Upper lobe of right lung (tissue), 1 donor: ENCODE data around the gene POFUT1. TPM values are rescaled to one million over a fixed set of nuclear protein-coding genes. Genes with fewer than 3 reads are reported as not detected.
A peak's percentile ranks its signal among the peaks of the same experiment; 100 is the strongest.
"Not testable (repeated sequence)": the region's sequence is repeated elsewhere in the genome, so short reads cannot be mapped to it uniquely, and the experiment has no call there.

Source experiments
- ATAC-seq: fragments of 200-7000 bp; cut with Tn5 transposase; one replicate; pipeline ENCODE4 v1.9.1; 2020; ENCODE audit warnings: mild to moderate bottlenecking, moderate library complexity
- DNase-seq: peaks from one replicate; pipeline ENCODE4 v3.0.0-alpha.2; 2020
- H3K27ac ChIP-seq: fragments of 200-600 bp; one replicate; pipeline ENCODE4 v1.8.0; 2022
- H3K27me3 ChIP-seq: fragments of 200-600 bp; one replicate; pipeline ENCODE4 v1.8.0; 2022; ENCODE audit warnings: mild to moderate bottlenecking
- H3K36me3 ChIP-seq: fragments of 200-600 bp; one replicate; pipeline ENCODE4 v1.8.0; 2022
- H3K4me1 ChIP-seq: fragments of 200-600 bp; one replicate; pipeline ENCODE4 v1.8.0; 2022
- H3K4me3 ChIP-seq: fragments of 200-600 bp; one replicate; pipeline ENCODE4 v1.8.0; 2022; ENCODE audit warnings: mild to moderate bottlenecking
- H3K9me3 ChIP-seq: fragments of 200-600 bp; one replicate; pipeline ENCODE4 v1.8.0; 2022
- intact Hi-C: fragments of 100-400 bp; cut with DNase I; formaldehyde crosslinking; loops from one replicate; pipeline ENCODE4 v1.11.0; 2022
- total RNA-seq: library from RNA; stranded (reverse); fragmentation: NEBNext Ultra II Directional; extraction: Animal tissue kit (Norgen Biotek cat#: 25700); gene quantifications from one replicate; pipeline ENCODE4 v1.2.1, GENCODE V29; 2021
- TF ChIP-seq, protein P1 (sequence below): fragments of 200-600 bp; IDR thresholded peaks from one replicate; pipeline ENCODE4 v1.8.0; 2022; ENCODE audit warnings: antibody characterized with exemption
- donor health status: DM: no; HTN: yes; CAD: no; lungs with severe emphysema.

Gene POFUT1
- total RNA-seq, 1 donor from 2014 or later: 31.5 TPM

DNA sequence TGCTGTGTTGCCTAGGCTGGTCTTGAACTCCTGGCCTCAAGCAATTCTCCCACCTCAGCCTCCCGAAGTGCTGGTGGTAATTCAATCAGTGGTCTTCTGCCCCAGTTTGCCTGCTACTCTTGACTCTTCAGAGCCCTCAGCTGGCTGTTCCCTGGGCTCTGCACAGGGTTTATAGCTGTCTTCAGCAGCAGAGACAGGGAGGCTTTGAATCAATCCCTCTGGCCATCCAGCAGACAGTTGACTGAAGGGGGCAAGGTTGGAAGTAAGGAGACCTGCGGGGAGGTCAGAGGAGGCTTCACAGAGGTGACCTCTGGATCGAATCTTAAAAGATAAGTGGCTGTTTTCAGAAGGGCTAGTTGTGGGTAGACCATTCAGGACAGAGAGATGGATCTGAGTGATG lies 43.8 kb downstream of the POFUT1 start:
- Histone ChIP-seq H3K4me1 (no peaks in the 10 kb centered on the region), H3K27ac (no peak overlapping the region), H3K9me3 (no peaks in the 10 kb centered on the region), H3K4me3 (no peak overlapping the region), H3K36me3 (no peaks in the 10 kb centered on the region), H3K27me3 (no peaks in the 10 kb centered on the region)
- TF ChIP-seq, protein P1, sequence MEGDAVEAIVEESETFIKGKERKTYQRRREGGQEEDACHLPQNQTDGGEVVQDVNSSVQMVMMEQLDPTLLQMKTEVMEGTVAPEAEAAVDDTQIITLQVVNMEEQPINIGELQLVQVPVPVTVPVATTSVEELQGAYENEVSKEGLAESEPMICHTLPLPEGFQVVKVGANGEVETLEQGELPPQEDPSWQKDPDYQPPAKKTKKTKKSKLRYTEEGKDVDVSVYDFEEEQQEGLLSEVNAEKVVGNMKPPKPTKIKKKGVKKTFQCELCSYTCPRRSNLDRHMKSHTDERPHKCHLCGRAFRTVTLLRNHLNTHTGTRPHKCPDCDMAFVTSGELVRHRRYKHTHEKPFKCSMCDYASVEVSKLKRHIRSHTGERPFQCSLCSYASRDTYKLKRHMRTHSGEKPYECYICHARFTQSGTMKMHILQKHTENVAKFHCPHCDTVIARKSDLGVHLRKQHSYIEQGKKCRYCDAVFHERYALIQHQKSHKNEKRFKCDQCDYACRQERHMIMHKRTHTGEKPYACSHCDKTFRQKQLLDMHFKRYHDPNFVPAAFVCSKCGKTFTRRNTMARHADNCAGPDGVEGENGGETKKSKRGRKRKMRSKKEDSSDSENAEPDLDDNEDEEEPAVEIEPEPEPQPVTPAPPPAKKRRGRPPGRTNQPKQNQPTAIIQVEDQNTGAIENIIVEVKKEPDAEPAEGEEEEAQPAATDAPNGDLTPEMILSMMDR: no peak
- DNase-seq (no peak), ATAC-seq (no peak)
- intact Hi-C loops: no loop called here

DNA sequence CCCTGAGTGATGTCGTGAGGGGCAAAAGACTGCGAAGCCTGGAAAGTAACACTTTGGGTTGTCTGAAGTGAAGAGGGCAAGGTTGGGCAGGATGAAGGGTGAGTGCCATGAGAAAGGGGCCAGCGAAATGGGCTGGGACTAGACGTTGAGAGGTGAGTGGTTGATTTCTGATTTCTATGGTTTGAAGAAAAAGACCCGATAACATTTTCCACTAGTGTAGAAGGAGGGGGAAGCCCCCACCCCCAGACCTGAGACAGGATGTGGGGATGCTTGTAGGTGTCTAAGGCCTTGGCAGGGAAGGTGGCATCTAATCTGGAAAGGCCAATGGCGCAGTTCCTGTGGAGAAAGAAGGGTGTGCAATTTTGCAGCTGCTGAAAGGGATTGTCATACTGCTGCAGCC lies 44.5 kb downstream of the POFUT1 start:
- no peak for DNase-seq

DNA sequence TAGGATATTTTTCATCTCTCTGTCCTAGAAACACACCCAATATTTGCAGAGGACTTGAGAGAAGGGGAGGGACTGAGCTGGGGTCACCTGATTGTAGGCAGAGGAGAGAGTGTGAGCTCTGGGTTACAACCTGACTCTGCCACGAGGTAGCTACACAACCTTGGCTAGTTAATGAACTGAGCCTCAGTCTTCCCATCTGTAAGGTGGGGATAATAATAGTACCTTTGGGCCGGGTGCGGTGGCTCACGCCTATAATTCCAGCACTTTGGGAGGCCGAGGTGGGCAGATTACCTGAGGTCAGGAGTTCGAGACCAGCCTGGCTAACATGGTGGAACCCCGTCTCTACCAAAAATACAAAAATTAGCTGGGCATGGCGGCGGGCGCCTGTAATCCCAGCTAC lies 53.3 kb downstream of the POFUT1 start:
- intact Hi-C loops, ATAC-seq, H3K27me3 ChIP-seq, H3K4me1 ChIP-seq, H3K27ac ChIP-seq, H3K4me3 ChIP-seq, H3K9me3 ChIP-seq, H3K36me3 ChIP-seq: not testable (repeated sequence)
- peak; percentile 25 for DNase-seq

More for the DNA sequence above, 44.5 kb downstream of the POFUT1 start:
- ATAC-seq: no peak
- Histone ChIP-seq H3K4me1 (no peaks in the 10 kb centered on the region), H3K4me3 (no peak overlapping the region), H3K27me3 (no peaks in the 10 kb centered on the region), H3K27ac (no peak overlapping the region), H3K36me3 (no peaks in the 10 kb centered on the region), H3K9me3 (no peaks in the 10 kb centered on the region)
- intact Hi-C loops: no loop called here
- TF ChIP-seq, protein P1: no peak

- Histone ChIP-seq H3K27me3 (no peaks in the 10 kb centered on the region), H3K27ac (no peak overlapping the region), H3K4me3 (no peak overlapping the region), H3K9me3 (no peaks in the 10 kb centered on the region), H3K36me3 (no peaks in the 10 kb centered on the region), H3K4me1 (no peaks in the 10 kb centered on the region)
- DNase-seq: no peak
- ATAC-seq: no peak
- TF ChIP-seq, protein P1: no peak
- intact Hi-C loops: no loop called here
These were observed 54.0 kb downstream of the POFUT1 start for GRCh38 chr20:32261644-32262043.

GRCh38 chr20:32263398-32263954 lies 55.8 kb downstream of the POFUT1 start:
- H3K36me3 ChIP-seq: no peaks in the 10 kb centered on the region
- TF ChIP-seq, protein P1: no peak

DNA sequence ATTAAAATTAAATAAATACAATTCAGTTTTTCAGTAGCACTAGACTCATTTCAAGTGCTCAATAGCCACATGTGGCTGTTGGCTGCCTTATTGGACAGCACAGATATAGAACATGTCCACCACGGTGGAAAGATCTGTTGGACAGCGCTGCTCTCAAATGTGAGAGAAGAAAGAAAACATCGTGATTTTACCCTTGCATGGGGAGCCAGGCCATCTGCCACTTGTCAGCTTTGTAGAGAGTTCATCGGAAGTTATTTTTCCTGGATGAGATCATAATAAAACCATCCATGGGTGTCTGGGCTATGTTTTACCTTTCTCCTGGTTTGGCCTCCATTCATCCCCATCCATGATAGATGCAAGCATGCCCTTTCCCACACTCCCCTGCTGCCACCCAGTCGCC lies 63.9 kb downstream of the POFUT1 start:
- DNase-seq (no peak), ATAC-seq (no peak)
- Histone ChIP-seq H3K4me3 (no peak overlapping the region), H3K27me3 (no peaks in the 10 kb centered on the region), H3K36me3 (no peaks in the 10 kb centered on the region), H3K4me1 (no peaks in the 10 kb centered on the region), H3K27ac (no peak overlapping the region), H3K9me3 (no peaks in the 10 kb centered on the region)
- TF ChIP-seq, protein P1: no peak
- intact Hi-C loops: no loop called here

More at GRCh38 chr20:32263398-32263954, 55.8 kb downstream of the POFUT1 start:
- no peaks in the 10 kb centered on the region for H3K27me3 ChIP-seq
- no peaks in the 10 kb centered on the region for H3K9me3 ChIP-seq
- DNase-seq: no peak
- no peaks in the 10 kb centered on the region for H3K4me1 ChIP-seq
- no peak overlapping the region for H3K4me3 ChIP-seq
- H3K27ac ChIP-seq: no peak overlapping the region
- ATAC-seq: no peak
- intact Hi-C loops: no loop called here
